Type B pancreatic cell (in vitro differentiated cells): ENCODE results near the gene OR2A14. TPM values are rescaled to one million over a fixed set of nuclear protein-coding genes. Genes with fewer than 3 reads are reported as not detected.
"Not testable (repeated sequence)": the region's sequence is repeated elsewhere in the genome, so short reads cannot be mapped to it uniquely, and the experiment has no call there.

ENCODE experiments used
- DNase-seq: peaks from one replicate; pipeline ENCODE4 v3.0.0; 2021; ENCODE audit warnings: mixed read lengths; ENCODE audit not compliant: unreplicated experiment; ENCODE audit errors: extremely low spot score
- H3K27ac Mint-ChIP-seq: 2 replicates; pipeline ENCODE4 v1.8.0; 2021; ENCODE audit warnings: mild to moderate bottlenecking, mixed read lengths
- H3K27me3 Mint-ChIP-seq: 2 replicates; pipeline ENCODE4 v1.8.0; 2021; ENCODE audit warnings: mixed read lengths
- H3K36me3 Mint-ChIP-seq: 2 replicates; pipeline ENCODE4 v1.8.0; 2021; ENCODE audit warnings: mixed read lengths
- H3K4me1 Mint-ChIP-seq: one replicate; pipeline ENCODE4 v1.8.0; 2021; ENCODE audit warnings: mixed read lengths; ENCODE audit not compliant: unreplicated experiment
- H3K4me3 Mint-ChIP-seq: 2 replicates; pipeline ENCODE4 v1.8.0; 2021; ENCODE audit warnings: mild to moderate bottlenecking, mixed read lengths
- H3K9me3 Mint-ChIP-seq: 2 replicates; pipeline ENCODE4 v1.8.0; 2021; ENCODE audit warnings: mixed read lengths
- total RNA-seq: library from RNA; stranded (reverse); gene quantifications from 2 replicates; pipeline ENCODE4 v1.2.1, GENCODE V29; 2021; ENCODE audit warnings: low replicate concordance
- TF ChIP-seq, protein P1 (sequence below): fragments of 200-600 bp; sonication (generic); conservative IDR thresholded peaks from 2 replicates; pipeline ENCODE4 v1.5.0; 2021; ENCODE audit warnings: antibody characterized with exemption, mild to moderate bottlenecking

OR2A14 gene
- total RNA-seq, 1 donor from 2014 or later = not detected

DNA sequence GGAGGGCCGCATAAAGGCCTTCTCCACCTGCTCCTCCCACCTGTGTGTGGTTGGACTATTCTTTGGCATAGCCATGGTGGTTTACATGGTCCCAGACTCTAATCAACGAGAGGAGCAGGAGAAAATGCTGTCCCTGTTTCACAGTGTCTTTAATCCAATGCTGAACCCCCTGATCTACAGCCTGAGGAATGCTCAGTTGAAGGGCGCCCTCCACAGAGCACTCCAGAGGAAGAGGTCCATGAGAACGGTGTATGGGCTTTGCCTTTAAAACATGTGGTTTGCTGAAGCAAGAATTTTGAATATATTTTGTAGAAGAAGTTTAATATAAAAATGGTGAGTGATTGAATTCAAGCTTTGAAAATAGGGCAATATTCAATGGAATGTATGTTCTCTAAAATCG lies 12.7 kb upstream of the OR2A14 start:
- Mint-ChIP-seq H3K4me1 (no peaks in the 10 kb centered on the region), H3K27ac (no peak overlapping the region), H3K4me3 (no peak overlapping the region), H3K36me3 (no peaks in the 10 kb centered on the region), H3K9me3 (no peaks in the 10 kb centered on the region), H3K27me3 (no peaks in the 10 kb centered on the region)
- TF ChIP-seq, protein P1, sequence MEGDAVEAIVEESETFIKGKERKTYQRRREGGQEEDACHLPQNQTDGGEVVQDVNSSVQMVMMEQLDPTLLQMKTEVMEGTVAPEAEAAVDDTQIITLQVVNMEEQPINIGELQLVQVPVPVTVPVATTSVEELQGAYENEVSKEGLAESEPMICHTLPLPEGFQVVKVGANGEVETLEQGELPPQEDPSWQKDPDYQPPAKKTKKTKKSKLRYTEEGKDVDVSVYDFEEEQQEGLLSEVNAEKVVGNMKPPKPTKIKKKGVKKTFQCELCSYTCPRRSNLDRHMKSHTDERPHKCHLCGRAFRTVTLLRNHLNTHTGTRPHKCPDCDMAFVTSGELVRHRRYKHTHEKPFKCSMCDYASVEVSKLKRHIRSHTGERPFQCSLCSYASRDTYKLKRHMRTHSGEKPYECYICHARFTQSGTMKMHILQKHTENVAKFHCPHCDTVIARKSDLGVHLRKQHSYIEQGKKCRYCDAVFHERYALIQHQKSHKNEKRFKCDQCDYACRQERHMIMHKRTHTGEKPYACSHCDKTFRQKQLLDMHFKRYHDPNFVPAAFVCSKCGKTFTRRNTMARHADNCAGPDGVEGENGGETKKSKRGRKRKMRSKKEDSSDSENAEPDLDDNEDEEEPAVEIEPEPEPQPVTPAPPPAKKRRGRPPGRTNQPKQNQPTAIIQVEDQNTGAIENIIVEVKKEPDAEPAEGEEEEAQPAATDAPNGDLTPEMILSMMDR = no peak
- DNase-seq = no peak

DNA sequence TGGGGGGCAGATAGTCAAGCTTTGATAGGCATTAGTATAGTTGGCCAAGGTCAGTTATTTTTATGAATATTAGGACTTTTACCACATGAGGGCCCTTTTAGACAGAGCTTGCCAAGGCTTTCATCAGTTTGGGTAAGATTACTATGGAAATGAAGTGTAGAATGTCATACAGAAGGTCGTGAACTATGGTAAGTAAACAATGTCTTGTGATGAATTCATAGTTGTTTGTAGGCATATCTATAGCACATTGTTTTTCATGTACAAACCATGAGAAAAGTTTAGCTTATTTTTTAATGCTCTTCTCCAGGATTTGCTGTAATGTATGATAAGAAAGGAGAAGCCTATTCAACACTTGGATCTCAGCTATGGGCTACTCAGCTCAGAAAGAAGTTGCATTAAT lies 9.3 kb upstream of the OR2A14 start:
- Mint-ChIP-seq H3K9me3 (no peaks in the 10 kb centered on the region), H3K27ac (no peak overlapping the region), H3K27me3 (no peaks in the 10 kb centered on the region), H3K36me3 (no peaks in the 10 kb centered on the region), H3K4me3 (no peak overlapping the region), H3K4me1 (no peaks in the 10 kb centered on the region)
- TF ChIP-seq, protein P1 = no peak
- no peak for DNase-seq

DNA sequence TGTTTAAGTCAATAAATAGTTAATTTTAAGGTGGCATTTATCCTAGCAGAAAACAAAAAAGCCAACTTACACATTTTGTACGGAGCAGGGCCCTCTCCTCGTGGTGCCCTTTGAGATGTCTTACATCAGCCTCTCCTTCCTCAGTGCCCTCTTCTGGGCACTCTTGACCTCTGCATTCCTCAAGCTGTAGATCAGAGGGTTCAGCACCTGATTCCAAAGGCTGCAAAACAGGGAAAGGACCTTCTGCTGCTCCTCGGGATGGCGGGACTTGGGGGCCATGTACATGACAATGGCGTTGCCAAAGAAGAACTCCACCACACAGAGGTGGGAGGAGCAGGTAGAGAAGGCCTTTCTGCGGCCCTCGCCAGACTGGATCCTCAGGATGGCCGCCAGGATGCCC lies 4.6 kb upstream of the OR2A14 start:
- Mint-ChIP-seq H3K4me3 (no peak overlapping the region), H3K27ac (no peak overlapping the region)
- no peak for DNase-seq

DNA sequence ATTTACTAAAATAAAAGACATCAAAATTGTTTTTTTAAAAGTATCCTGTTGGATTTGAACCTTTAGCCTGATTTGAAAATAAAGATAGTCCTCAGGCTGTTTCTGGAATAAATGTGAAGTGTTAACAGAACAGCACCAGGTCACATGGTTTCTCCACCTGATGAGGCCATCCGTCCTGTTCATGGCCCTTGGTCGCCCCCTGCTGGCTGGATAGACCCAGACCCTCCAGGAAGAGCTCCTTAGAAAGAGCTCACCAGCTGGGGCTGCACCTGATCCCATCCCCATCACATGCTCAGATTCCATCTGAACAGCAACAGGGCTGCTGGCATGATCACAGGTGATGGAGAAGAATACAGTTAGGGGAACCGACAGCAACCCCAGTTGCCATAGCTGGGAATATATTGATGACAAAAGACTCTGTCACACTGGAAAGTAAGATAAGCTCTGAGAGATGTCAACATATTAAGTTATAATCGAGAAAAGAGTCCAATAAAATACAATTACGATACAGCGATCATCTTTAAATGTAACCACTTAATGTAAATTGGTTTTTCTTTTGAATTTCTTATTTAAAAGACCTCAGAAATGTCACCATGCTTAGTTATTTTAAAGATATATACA lies 4.8 kb downstream of the OR2A14 start:
- no peak overlapping the region for H3K27ac Mint-ChIP-seq
- TF ChIP-seq, protein P1 = peak; percentile 93
- H3K9me3 Mint-ChIP-seq = no peaks in the 10 kb centered on the region
- peak; percentile 85 for DNase-seq
- no peaks in the 10 kb centered on the region for H3K4me1 Mint-ChIP-seq
- H3K4me3 Mint-ChIP-seq = no peak overlapping the region
- no peaks in the 10 kb centered on the region for H3K36me3 Mint-ChIP-seq
- H3K27me3 Mint-ChIP-seq = peaks cover 3% of the 10 kb centered on the region

More for the DNA sequence above, 4.6 kb upstream of the OR2A14 start:
- H3K27me3 Mint-ChIP-seq = no peaks in the 10 kb centered on the region
- no peaks in the 10 kb centered on the region for H3K9me3 Mint-ChIP-seq
- H3K4me1 Mint-ChIP-seq = no peaks in the 10 kb centered on the region
- TF ChIP-seq, protein P1 = no peak
- no peaks in the 10 kb centered on the region for H3K36me3 Mint-ChIP-seq

DNA sequence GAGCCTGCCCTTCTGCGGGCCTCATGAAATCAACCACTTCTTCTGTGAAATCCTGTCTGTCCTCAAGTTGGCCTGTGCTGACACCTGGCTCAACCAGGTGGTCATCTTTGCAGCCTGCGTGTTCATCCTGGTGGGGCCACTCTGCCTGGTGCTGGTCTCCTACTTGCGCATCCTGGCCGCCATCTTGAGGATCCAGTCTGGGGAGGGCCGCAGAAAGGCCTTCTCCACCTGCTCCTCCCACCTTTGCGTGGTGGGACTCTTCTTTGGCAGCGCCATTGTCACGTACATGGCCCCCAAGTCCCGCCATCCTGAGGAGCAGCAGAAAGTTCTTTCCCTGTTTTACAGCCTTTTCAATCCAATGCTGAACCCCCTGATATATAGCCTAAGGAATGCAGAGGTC lies 6.6 kb downstream of the OR2A14 start:
- H3K9me3 Mint-ChIP-seq, DNase-seq, H3K27me3 Mint-ChIP-seq, H3K4me1 Mint-ChIP-seq, H3K4me3 Mint-ChIP-seq, H3K27ac Mint-ChIP-seq, H3K36me3 Mint-ChIP-seq: not testable (repeated sequence)

DNA sequence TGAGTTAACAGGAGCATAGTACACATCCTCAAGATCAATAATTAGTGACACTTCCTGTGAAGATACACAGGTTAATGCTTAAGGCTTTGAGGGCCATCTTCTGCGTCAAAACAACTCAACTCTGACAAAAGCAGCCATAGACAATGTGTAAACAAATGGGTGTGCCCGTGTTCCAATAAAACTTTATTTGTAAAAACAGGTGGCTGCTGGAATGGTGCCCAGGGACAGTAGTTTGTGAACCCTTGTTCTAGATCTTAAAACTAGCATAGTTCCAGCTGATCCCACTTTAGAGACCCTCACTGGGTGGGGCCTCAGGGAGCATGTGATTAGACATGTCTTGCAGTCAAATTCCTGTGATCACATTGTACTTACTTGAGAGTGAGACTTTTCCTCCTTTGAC lies 7.8 kb downstream of the OR2A14 start:
- Mint-ChIP-seq H3K4me1 (no peaks in the 10 kb centered on the region), H3K27me3 (peaks cover 3% of the 10 kb centered on the region), H3K27ac (no peak overlapping the region), H3K9me3 (no peaks in the 10 kb centered on the region), H3K4me3 (no peak overlapping the region), H3K36me3 (no peaks in the 10 kb centered on the region)
- TF ChIP-seq, protein P1 = no peak
- DNase-seq = no peak
